Measurements from ENCODE around the gene PPP1R16B. TPM values are rescaled to one million over a fixed set of nuclear protein-coding genes. Genes with fewer than 3 reads are reported as not detected.

The PPP1R16B gene
- total RNA-seq, 2 experiments from 2014 or later = 78.8 to 84.0 TPM

DNA sequence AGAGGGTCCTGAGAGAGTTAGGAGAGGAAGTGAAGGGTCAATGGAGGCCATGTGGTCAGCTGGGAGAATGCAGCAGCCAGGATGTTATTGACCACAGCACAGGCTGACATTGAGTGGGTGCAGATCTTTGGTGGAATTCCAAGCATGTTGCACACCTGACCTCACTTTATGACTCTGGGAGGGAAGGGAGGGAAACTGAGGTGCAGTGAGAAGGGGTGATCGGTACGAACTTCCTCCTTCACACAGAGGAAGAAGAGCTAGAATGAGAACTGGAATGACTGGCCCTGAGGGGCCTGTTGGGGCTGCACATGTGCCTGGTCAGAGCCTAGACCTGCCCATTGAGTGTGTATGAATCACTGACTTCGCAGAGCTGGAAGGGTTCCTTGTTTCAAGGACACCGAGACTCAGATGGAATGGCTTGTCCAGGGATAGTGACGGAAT lies 130.5 kb downstream of the PPP1R16B start:
- CTCF ChIA-PET = interaction anchor here (0.6 to 2.0 kb wide), 4 partner anchors 9 to 303 kb away, joined by 3 to 8 read pairs (median 4); partner anchors contain the start of gene FAM83D
- no peaks in the 10 kb centered on the region for H3K27me3 Mint-ChIP-seq
- POLR2A ChIA-PET = no interaction called here
- no peaks in the 10 kb centered on the region for H3K9me3 Mint-ChIP-seq (ENCODE audit: low read depth)
- peaks cover 3% of the 10 kb centered on the region for H3K4me1 Mint-ChIP-seq
- DNase-seq (no peak), ATAC-seq (no peak)
- no peak overlapping the region for H3K4me3 Mint-ChIP-seq
- no peak overlapping the region for H3K27ac Mint-ChIP-seq
- H3K36me3 Mint-ChIP-seq (ENCODE audit: low read depth) = peaks cover 5% of the 10 kb centered on the region
- intact Hi-C loops (cut with DNase I, micrococcal nuclease) = no loop called here

DNA sequence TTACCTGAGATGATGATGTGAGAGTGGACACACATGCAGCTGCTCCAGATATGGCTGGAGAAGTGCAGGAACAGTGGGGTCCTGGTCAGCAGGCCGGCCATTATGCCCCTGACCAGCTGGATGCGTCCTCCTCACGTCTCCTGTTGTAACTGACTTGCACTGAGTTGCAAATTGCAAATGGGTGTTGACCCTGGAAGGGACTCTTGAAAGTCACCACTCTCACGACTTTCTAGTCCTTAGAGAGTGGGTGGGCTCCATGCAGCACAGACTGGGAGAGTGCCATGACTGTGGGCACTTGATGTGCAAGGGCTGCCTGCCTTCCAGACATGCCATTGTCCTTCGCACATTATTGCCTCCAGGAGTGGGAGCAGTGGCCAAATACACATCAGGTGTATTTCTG lies 131.5 kb downstream of the PPP1R16B start:
- peaks cover 3% of the 10 kb centered on the region for H3K4me1 Mint-ChIP-seq
- no peak overlapping the region for H3K27ac Mint-ChIP-seq
- H3K4me3 Mint-ChIP-seq = no peak overlapping the region
- DNase-seq = no peak
- intact Hi-C loops (cut with DNase I, micrococcal nuclease) = no loop called here
- H3K27me3 Mint-ChIP-seq = no peaks in the 10 kb centered on the region
- H3K9me3 Mint-ChIP-seq (ENCODE audit: low read depth) = no peaks in the 10 kb centered on the region
- peaks cover 5% of the 10 kb centered on the region for H3K36me3 Mint-ChIP-seq (ENCODE audit: low read depth)
- ATAC-seq = no peak
- POLR2A ChIA-PET = no interaction called here
- CTCF ChIA-PET = interaction anchor here (0.7 to 2.0 kb wide), 4 partner anchors 10 to 72 kb away, joined by 3 to 8 read pairs (median 4); partner anchors contain the start of gene FAM83D

DNA sequence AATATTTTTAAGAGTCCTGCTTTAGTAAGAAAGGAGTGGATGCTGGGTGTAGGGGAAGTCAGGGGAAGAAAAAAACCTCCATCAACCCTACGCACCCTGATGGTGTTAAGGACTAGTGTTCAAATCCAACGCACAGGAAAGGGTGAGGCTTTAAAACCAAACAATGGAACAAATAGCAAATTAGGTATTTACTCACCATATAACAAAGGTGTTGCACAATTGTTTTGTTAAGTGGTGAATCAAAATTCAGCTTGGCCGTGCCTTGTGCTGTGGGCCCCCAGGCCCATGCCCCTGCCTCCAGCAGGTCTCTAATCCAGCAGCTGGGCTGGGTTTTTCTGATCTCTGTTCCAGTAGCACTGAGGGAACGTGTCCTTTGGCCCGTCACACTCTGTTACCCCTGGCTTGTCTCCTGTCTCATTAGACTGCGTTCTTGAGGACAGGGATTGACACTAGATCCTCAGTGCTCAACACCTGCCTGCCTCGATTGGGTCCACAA lies 132.5 kb downstream of the PPP1R16B start:
- Mint-ChIP-seq H3K36me3 (ENCODE audit: low read depth) (peaks cover 15% of the 10 kb centered on the region), H3K4me3 (no peak overlapping the region), H3K27ac (no peak overlapping the region), H3K4me1 (peaks cover 3% of the 10 kb centered on the region), H3K27me3 (no peaks in the 10 kb centered on the region), H3K9me3 (ENCODE audit: low read depth) (no peaks in the 10 kb centered on the region)
- ATAC-seq = no peak
- intact Hi-C loops (cut with DNase I, micrococcal nuclease) = no loop called here
- DNase-seq = no peak
- ChIA-PET POLR2A (interaction anchor here (0.7 kb wide), 1 partner anchor 7 kb away, joined by 4 read pairs; no protein-coding TSS in a partner anchor), CTCF (interaction anchor here (0.6 to 2.0 kb wide), 2 partner anchors 11 to 112 kb away, joined by 3 to 8 read pairs; partner anchors contain the start of gene FAM83D)

DNA sequence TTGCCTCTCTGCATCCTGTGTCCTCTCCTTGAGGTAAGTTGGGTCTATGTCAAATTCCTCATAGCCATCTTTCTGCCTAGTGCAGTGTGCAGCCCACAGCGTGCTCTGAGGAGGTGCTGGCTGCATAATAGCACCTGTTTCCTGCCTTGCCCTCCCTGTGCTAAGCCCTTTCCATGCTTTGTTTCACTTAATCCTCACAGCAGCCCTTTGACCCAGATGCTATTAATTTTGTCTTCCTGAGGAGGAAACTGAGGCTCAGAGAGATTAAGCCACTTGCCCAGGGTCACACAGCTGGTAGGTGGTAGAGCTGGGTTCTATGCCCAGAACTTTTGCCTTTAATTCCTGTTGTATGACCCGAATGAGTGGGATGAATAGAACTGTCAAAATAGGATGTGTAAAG lies 134.2 kb downstream of the PPP1R16B start:
- intact Hi-C loops (cut with DNase I, micrococcal nuclease) = no loop called here
- ChIA-PET CTCF (no interaction called here), POLR2A (no interaction called here)
- Mint-ChIP-seq H3K27ac (no peak overlapping the region), H3K4me1 (peaks cover 3% of the 10 kb centered on the region), H3K36me3 (ENCODE audit: low read depth) (peaks cover 17% of the 10 kb centered on the region), H3K27me3 (no peaks in the 10 kb centered on the region), H3K9me3 (ENCODE audit: low read depth) (no peaks in the 10 kb centered on the region), H3K4me3 (no peak overlapping the region)
- ATAC-seq = no peak
- no peak for DNase-seq

DNA sequence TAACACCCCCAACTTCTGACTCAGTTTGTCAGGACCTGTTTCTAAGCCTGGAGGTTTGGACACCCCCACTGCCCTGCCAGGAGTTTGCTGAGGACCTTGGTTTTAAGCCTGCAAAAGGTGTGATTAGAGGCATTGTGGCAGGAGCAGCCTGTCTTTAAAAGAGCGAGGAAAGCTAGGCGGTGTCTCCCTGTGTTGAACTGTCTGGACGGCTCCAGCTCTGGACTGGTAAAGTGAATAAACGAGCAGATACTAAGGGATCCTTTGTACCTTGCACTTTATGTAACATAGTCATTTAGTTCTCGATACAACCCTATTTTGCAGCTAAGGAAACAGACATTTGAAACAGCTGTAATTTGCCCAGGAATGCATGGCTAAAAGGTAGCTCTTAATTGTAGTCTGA lies 135.1 kb downstream of the PPP1R16B start:
- Mint-ChIP-seq H3K4me3 (no peak overlapping the region), H3K4me1 (peaks cover 3% of the 10 kb centered on the region), H3K36me3 (ENCODE audit: low read depth) (peaks cover 20% of the 10 kb centered on the region), H3K27me3 (no peaks in the 10 kb centered on the region), H3K27ac (no peak overlapping the region), H3K9me3 (ENCODE audit: low read depth) (no peaks in the 10 kb centered on the region)
- DNase-seq (no peak), ATAC-seq (no peak)
- intact Hi-C loops (cut with DNase I, micrococcal nuclease) = no loop called here
- ChIA-PET POLR2A (interaction anchor here (0.6 kb wide), 1 partner anchor 8 kb away, joined by 3 read pairs; no protein-coding TSS in a partner anchor), CTCF (interaction anchor here (0.7 to 1.5 kb wide), 2 partner anchors 16 to 82 kb away, joined by 3 read pairs; no protein-coding TSS in a partner anchor)

DNA sequence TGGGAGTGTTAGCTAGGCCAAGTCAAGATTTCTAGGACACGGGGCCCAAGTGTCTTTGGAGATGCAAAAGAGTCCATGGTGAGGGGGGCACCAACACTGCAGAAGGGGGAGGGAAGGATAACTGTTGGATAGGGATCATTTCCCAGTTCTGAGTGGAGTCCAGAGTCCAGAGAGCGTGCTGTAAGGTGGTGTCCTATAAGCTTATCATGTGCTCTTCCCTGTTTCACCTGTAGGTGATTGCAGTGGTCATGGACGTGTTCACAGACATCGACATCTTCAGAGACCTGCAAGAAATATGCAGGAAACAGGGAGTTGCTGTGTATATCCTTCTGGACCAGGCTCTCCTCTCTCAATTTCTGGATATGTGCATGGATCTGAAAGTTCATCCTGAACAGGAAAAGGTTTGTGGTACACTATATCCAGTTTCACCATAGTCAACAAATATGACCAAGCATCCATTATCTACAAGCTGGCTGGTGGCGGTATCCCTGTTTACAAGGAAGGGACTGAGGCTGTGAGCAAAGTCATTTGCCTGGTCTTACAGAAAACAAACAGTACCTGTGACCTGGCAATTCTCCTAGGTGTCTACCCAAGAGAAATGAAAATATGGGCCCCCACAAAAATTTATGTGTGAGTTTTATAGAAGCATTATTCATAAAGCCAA lies 136.4 kb downstream of the PPP1R16B start:
- Mint-ChIP-seq H3K36me3 (ENCODE audit: low read depth) (peaks cover 24% of the 10 kb centered on the region), H3K27me3 (no peaks in the 10 kb centered on the region), H3K4me3 (no peak overlapping the region), H3K9me3 (ENCODE audit: low read depth) (no peaks in the 10 kb centered on the region), H3K4me1 (peaks cover 3% of the 10 kb centered on the region), H3K27ac (no peak overlapping the region)
- ATAC-seq (no peak), DNase-seq (no peak)
- POLR2A ChIA-PET = interaction anchor here (0.6 kb wide), 1 partner anchor 81 kb away, joined by 4 read pairs; no protein-coding TSS in a partner anchor
- intact Hi-C loops (cut with DNase I, micrococcal nuclease) = no loop called here
- CTCF ChIA-PET = interaction anchor here (1.0 to 1.5 kb wide), 3 partner anchors 14 to 16 kb away, joined by 3 to 4 read pairs (median 4); partner anchors contain the start of gene FAM83D

DNA sequence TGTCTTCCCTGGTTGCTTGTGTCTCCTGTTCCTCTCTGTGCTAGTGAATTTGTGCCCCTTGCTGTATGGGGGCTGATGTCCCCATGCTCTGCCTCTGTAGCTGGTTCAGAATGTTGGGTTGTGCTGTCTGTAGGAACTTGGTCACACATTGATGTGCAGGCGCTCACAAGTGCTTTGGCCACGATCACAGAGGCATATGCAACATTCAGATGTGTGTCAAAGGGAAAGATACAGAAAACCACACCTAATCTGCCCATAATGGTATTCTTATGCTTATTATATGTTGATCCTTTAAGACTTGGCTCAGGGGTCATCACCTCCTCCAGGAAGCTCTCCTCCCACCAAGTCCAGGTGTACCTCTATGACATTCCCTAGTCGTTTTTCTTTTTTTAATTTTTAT lies 139.5 kb downstream of the PPP1R16B start:
- Mint-ChIP-seq H3K36me3 (ENCODE audit: low read depth) (peaks cover 32% of the 10 kb centered on the region), H3K4me3 (no peak overlapping the region), H3K27ac (no peak overlapping the region), H3K4me1 (peaks cover under 1% of the 10 kb centered on the region), H3K9me3 (ENCODE audit: low read depth) (no peaks in the 10 kb centered on the region), H3K27me3 (no peaks in the 10 kb centered on the region)
- DNase-seq (no peak), ATAC-seq (no peak)
- ChIA-PET CTCF (no interaction called here), POLR2A (no interaction called here)
- intact Hi-C loops (cut with DNase I, micrococcal nuclease) = no loop called here

DNA sequence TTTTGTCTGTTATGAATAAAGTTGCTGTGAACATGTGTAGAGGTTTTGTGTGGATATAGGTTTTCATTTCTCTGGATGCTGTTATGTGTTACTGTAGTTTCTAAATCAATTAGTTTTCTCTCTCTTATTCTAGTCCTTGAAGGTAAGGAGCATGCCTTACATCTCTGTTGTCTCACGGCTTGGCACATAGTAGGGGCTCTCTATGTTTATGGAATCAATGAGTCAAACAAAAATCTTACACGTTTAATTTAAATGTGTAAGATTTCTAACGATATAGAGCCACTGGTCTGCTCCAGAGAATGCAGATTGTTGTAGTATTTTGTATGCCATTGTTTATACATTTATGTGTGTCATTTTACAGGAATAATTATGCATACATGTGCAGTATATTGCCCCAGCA lies 141.3 kb downstream of the PPP1R16B start:
- CTCF ChIA-PET = no interaction called here
- no peaks in the 10 kb centered on the region for H3K4me1 Mint-ChIP-seq
- peaks cover 41% of the 10 kb centered on the region for H3K36me3 Mint-ChIP-seq (ENCODE audit: low read depth)
- no peaks in the 10 kb centered on the region for H3K27me3 Mint-ChIP-seq
- intact Hi-C loops (cut with DNase I, micrococcal nuclease) = no loop called here
- DNase-seq (no peak), ATAC-seq (no peak)
- POLR2A ChIA-PET = no interaction called here
- no peak overlapping the region for H3K4me3 Mint-ChIP-seq
- H3K9me3 Mint-ChIP-seq (ENCODE audit: low read depth) = no peaks in the 10 kb centered on the region
- H3K27ac Mint-ChIP-seq = no peak overlapping the region

DNA sequence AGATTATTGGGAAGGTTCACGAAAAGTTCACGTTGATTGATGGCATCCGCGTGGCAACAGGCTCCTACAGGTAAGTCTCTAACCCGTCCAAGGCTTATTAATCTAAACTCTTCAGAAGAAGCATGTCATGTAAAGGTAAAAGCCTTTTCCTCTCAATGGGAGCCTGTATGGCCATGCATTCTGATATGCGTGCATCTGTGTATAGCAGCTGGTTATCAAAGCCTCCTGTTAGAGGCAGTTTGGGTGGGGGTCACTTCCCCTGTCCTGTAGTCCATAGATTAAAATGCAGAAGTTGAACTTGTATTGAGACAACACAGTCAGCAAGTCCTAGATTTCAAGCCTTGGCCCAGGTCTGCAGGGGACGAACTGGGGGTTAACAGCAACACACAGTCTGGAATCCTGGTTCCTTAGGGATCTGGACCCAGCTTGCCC lies 142.4 kb downstream of the PPP1R16B start:
- peaks cover 37% of the 10 kb centered on the region for H3K36me3 Mint-ChIP-seq (ENCODE audit: low read depth)
- ChIA-PET CTCF (interaction anchor here (1.0 to 1.1 kb wide), 2 partner anchors 10 to 14 kb away, joined by 3 read pairs; partner anchors contain the start of gene DHX35), POLR2A (no interaction called here)
- no peaks in the 10 kb centered on the region for H3K9me3 Mint-ChIP-seq (ENCODE audit: low read depth)
- DNase-seq (no peak), ATAC-seq (no peak)
- no peak overlapping the region for H3K4me3 Mint-ChIP-seq
- H3K4me1 Mint-ChIP-seq = no peaks in the 10 kb centered on the region
- no peak overlapping the region for H3K27ac Mint-ChIP-seq
- intact Hi-C loops (cut with DNase I, micrococcal nuclease) = no loop called here
- no peaks in the 10 kb centered on the region for H3K27me3 Mint-ChIP-seq

DNA sequence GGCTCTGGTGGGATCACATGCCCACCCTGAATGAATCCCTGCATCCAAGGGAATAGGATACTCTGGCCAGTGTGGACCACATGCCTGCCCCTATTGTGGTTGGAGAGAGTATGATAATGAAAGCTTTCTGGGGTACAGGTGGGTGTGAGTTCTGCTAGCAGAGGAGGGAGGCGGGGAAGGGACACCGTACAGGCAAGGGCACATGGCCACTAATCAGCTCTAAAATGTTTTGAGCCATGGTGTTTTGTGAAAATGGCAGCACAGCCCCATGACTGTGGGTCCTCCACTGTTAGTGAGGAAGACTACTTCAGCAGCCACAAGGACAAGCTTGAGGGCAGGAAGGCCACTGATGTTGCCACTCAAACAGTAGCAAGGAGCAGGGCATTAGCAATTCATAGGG lies 144.8 kb downstream of the PPP1R16B start:
- intact Hi-C loops (cut with DNase I, micrococcal nuclease) = no loop called here
- ChIA-PET CTCF (interaction anchor here (1.1 kb wide), 1 partner anchor 20 kb away, joined by 3 read pairs; no protein-coding TSS in a partner anchor), POLR2A (no interaction called here)
- Mint-ChIP-seq H3K4me1 (no peaks in the 10 kb centered on the region), H3K36me3 (ENCODE audit: low read depth) (peaks cover 31% of the 10 kb centered on the region), H3K9me3 (ENCODE audit: low read depth) (no peaks in the 10 kb centered on the region), H3K27me3 (no peaks in the 10 kb centered on the region), H3K4me3 (no peak overlapping the region), H3K27ac (no peak overlapping the region)
- DNase-seq (no peak), ATAC-seq (no peak)

DNA sequence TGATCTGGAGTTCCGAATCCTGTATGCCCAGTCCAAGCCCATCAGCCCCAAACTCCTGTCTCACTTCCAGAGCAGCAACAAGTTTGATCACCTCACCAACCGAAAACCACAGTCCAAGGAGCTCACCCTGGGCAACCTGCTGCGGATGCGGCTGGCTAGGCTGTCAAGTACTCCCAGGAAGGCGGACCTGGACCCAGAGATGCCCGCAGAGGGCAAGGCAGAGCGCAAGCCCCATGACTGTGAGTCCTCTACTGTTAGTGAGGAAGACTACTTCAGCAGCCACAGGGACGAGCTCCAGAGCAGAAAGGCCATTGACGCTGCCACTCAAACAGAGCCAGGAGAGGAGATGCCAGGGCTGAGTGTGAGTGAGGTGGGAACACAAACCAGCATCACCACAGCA lies 146.1 kb downstream of the PPP1R16B start:
- DNase-seq (no peak), ATAC-seq (no peak)
- Mint-ChIP-seq H3K4me1 (no peaks in the 10 kb centered on the region), H3K27ac (no peak overlapping the region), H3K9me3 (ENCODE audit: low read depth) (no peaks in the 10 kb centered on the region), H3K27me3 (no peaks in the 10 kb centered on the region), H3K36me3 (ENCODE audit: low read depth) (peaks cover 26% of the 10 kb centered on the region), H3K4me3 (no peak overlapping the region)
- ChIA-PET CTCF (interaction anchor here (0.6 kb wide), 1 partner anchor 25 kb away, joined by 3 read pairs; the partner anchor contains the start of gene FAM83D), POLR2A (interaction anchor here (0.9 kb wide), 1 partner anchor 11 kb away, joined by 3 read pairs; the partner anchor contains the start of gene DHX35)
- intact Hi-C loops (cut with DNase I, micrococcal nuclease) = no loop called here

DNA sequence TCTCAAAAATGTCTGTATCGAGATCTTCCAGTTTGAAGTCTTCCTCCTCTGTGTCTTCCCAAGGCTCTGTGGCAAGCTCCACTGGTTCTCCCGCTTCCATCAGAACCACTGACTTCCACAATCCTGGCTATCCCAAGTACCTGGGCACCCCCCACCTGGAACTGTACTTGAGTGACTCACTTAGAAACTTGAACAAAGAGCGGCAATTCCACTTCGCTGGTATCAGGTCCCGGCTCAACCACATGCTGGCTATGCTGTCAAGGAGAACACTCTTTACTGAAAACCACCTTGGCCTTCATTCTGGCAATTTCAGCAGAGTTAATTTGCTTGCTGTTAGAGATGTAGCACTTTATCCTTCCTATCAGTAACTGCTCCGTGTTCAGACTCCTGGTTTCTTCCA lies 146.7 kb downstream of the PPP1R16B start:
- DNase-seq (no peak), ATAC-seq (no peak)
- H3K4me1 Mint-ChIP-seq = no peaks in the 10 kb centered on the region
- intact Hi-C loops (cut with DNase I, micrococcal nuclease) = no loop called here
- peaks cover 26% of the 10 kb centered on the region for H3K36me3 Mint-ChIP-seq (ENCODE audit: low read depth)
- CTCF ChIA-PET = interaction anchor here (0.6 kb wide), 1 partner anchor 26 kb away, joined by 3 read pairs; the partner anchor contains the start of gene FAM83D
- POLR2A ChIA-PET = interaction anchor here (0.9 kb wide), 1 partner anchor 10 kb away, joined by 3 read pairs; the partner anchor contains the start of gene DHX35
- H3K4me3 Mint-ChIP-seq = no peak overlapping the region
- no peaks in the 10 kb centered on the region for H3K27me3 Mint-ChIP-seq
- no peaks in the 10 kb centered on the region for H3K9me3 Mint-ChIP-seq (ENCODE audit: low read depth)
- no peak overlapping the region for H3K27ac Mint-ChIP-seq
